Esophagus muscularis mucosa (tissue), 4 donors: ENCODE data around the gene COX6A2. TPM values are rescaled to one million over a fixed set of nuclear protein-coding genes. Genes with fewer than 3 reads are reported as not detected.

Experiments
- DNase-seq: peaks from one replicate; pipeline ENCODE4 v3.0.0-alpha.2; 2017; ENCODE audit errors: extremely low spot score
- H3K27ac ChIP-seq, 4 donors: fragments of 200-600 bp; sonication (generic); replicated peaks in 1 of 4; 1 replicate in 3 of 4; 2 replicates in 1 of 4; pipeline ENCODE4 v1.5.1; 2016 to 2019; ENCODE audit warnings: mild to moderate bottlenecking in 1 of 4
- H3K27me3 ChIP-seq, 4 donors: fragments of 200-600 bp; sonication (generic); one replicate each; pipeline versions ENCODE4 v1.5.1 to v1.6.0; 2016 to 2019
- H3K36me3 ChIP-seq, 4 donors: fragments of 200-600 bp; sonication (generic); one replicate each; pipeline ENCODE4 v1.5.1; 2016 to 2019
- H3K4me1 ChIP-seq, 4 donors: fragments of 200-600 bp; sonication (generic); one replicate each; pipeline ENCODE4 v1.5.1; 2016 to 2019
- H3K4me3 ChIP-seq, 4 donors: fragments of 200-600 bp; sonication (generic); 1 replicate in 2 of 4; 2 replicates in 2 of 4; pipeline ENCODE4 v1.5.1; 2016 to 2019; ENCODE audit warnings: mild to moderate bottlenecking in 4 of 4, moderate library complexity in 1 of 4
- H3K9me3 ChIP-seq, 4 donors: fragments of 200-600 bp; sonication (generic); 1 replicate in 3 of 4; 2 replicates in 1 of 4; pipeline ENCODE4 v1.5.1; 2016 to 2019
- EP300 ChIP-seq: sonication (generic); formaldehyde crosslinking; IDR thresholded peaks from one replicate; pipeline ENCODE4 v1.6.1; 2017; ENCODE audit warnings: antibody characterized with exemption
- POLR2A ChIP-seq: fragments of 450-650 bp; IDR thresholded peaks from one replicate; pipeline ENCODE4 v1.6.1; 2017; ENCODE audit warnings: antibody characterized with exemption, moderate library complexity, mild to moderate bottlenecking, low read depth
- POLR2AphosphoS5 ChIP-seq, 2 donors: sonication (generic); formaldehyde crosslinking; IDR thresholded peaks; one replicate each; pipeline ENCODE4 v1.6.1; 2017; ENCODE audit warnings: antibody characterized with exemption in 2 of 2
- WGBS: methylation state at CpG from one replicate; pipeline ENCODE4 v1.1.5; 2018; 5-methylcytosine and 5-hydroxymethylcytosine counted together
- intact Hi-C: fragments of 100-400 bp; cut with DNase I; formaldehyde crosslinking; loops from one replicate; pipeline ENCODE4 v1.15.1; 2023
- total RNA-seq, 4 donors: library from RNA; depleted of rRNA; stranded (reverse); fragments of >200 nt; gene quantifications; one replicate each; pipeline versions ENCODE4 v1.1.0 to v1.2.1, GENCODE V29; 2016
- TF ChIP-seq, protein P1 (sequence below), 3 experiments: fragments of 200-600 bp in 2 of 3; fragments of 450-650 bp in 1 of 3; sonication (generic) in 2 of 3; IDR thresholded peaks; one replicate each; pipeline ENCODE4 v1.5.1; 2017 to 2019; ENCODE audit warnings: antibody characterized with exemption in 3 of 3, mild to moderate bottlenecking in 2 of 3, moderate library complexity in 1 of 3

Gene COX6A2
- total RNA-seq, 4 donors from 2014 or later: 1.3 TPM; not detected in 3

DNA sequence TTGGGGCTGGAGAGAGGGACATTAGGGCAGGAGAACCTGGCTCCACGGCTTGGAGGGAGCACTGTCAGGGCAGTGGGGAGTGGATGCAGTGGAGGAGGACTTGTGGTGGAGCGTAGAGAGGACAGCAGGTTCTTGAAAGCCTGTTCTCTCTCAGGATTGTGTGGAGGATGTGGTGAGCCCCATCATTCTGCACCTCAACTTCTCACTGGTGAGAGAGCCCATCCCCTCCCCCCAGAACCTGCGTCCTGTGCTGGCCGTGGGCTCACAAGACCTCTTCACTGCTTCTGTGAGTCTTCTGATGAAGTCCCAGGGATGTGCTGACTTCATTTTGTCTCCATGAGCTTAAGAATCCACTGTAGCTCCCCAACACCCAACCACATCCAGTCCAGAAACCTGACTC lies 13.5 kb downstream of the COX6A2 start:
- Histone ChIP-seq H3K36me3 (no peaks in the 10 kb centered on the region), H3K27ac (no peak overlapping the region), H3K9me3 (peaks cover 0 to 6% (median 0%) of the 10 kb centered on the region in 4 donors), H3K4me1 (no peaks in the 10 kb centered on the region), H3K27me3 (peaks cover 0 to 35% (median 0%) of the 10 kb centered on the region in 4 donors), H3K4me3 (no peak overlapping the region)
- TF ChIP-seq POLR2A (no peak), POLR2AphosphoS5 (IDR thresholded peaks at IDR 0.05) (no peak), EP300 (no peak)
- no peak for DNase-seq
- intact Hi-C loops: no loop called here
- 72% methylated on average over 4 of the region's 4 CpGs for WGBS

DNA sequence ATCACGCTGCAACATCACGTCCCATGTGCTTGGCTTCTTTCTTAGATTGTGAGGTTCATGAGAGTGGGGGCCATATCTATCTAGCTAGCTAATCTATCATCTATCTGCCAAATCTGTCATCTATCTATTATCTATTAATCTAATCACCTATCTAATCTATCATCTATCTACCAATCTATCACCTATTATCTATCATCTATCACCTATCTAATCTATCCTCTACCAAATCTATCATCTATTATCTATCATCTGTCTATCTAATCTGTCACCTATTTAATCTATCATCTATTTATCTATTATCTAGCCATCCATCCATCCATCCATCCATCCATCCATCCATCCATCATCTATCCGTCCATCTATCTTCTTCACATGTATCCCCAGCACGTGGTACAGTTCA lies 14.2 kb downstream of the COX6A2 start:
- no peak for TF ChIP-seq POLR2AphosphoS5 (IDR thresholded peaks at IDR 0.05)
- TF ChIP-seq EP300: no peak
- TF ChIP-seq, protein P1, sequence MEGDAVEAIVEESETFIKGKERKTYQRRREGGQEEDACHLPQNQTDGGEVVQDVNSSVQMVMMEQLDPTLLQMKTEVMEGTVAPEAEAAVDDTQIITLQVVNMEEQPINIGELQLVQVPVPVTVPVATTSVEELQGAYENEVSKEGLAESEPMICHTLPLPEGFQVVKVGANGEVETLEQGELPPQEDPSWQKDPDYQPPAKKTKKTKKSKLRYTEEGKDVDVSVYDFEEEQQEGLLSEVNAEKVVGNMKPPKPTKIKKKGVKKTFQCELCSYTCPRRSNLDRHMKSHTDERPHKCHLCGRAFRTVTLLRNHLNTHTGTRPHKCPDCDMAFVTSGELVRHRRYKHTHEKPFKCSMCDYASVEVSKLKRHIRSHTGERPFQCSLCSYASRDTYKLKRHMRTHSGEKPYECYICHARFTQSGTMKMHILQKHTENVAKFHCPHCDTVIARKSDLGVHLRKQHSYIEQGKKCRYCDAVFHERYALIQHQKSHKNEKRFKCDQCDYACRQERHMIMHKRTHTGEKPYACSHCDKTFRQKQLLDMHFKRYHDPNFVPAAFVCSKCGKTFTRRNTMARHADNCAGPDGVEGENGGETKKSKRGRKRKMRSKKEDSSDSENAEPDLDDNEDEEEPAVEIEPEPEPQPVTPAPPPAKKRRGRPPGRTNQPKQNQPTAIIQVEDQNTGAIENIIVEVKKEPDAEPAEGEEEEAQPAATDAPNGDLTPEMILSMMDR (IDR thresholded peaks at IDR 0.05): no peak
- Histone ChIP-seq H3K27me3 (peaks cover 0 to 35% (median 0%) of the 10 kb centered on the region in 4 donors), H3K27ac (no peak overlapping the region), H3K4me1 (no peaks in the 10 kb centered on the region), H3K36me3 (no peaks in the 10 kb centered on the region), H3K4me3 (no peak overlapping the region), H3K9me3 (peaks cover 0 to 6% (median 0%) of the 10 kb centered on the region in 4 donors)
- DNase-seq: no peak
- WGBS: 92% methylated on average over 4 of the region's 4 CpGs
- intact Hi-C loops: no loop called here

DNA sequence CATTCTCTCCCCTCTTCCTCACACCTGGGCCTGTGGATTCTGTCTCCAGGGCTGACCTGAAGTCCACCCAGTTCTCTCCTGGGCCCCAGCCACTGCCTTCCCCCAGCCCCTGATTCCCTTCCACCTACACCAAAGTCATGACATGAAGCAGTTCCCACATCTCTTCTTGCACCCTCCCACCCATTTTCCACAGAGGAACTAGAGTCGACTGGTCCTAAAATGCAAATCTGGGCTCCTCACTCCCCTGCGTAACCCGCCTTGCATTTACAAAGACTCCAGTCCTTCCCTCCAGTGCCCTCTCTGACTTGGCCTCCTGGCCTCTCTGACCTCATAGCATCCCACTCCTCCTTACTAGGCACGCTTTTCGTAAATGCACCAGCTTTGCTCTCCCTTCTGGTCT lies 14.8 kb downstream of the COX6A2 start:
- Histone ChIP-seq H3K4me3 (no peak overlapping the region), H3K27me3 (peaks cover 0 to 36% (median 0%) of the 10 kb centered on the region in 4 donors), H3K4me1 (no peaks in the 10 kb centered on the region), H3K36me3 (no peaks in the 10 kb centered on the region), H3K27ac (no peak overlapping the region), H3K9me3 (peaks cover 0 to 6% (median 0%) of the 10 kb centered on the region in 4 donors)
- intact Hi-C loops: no loop called here
- TF ChIP-seq POLR2AphosphoS5 (IDR thresholded peaks at IDR 0.05): no peak
- TF ChIP-seq, protein P1 (IDR thresholded peaks at IDR 0.05): no peak
- TF ChIP-seq EP300: no peak
- TF ChIP-seq POLR2A: no peak
- 92% methylated on average over 5 of the region's 5 CpGs for WGBS
- no peak for DNase-seq

DNA sequence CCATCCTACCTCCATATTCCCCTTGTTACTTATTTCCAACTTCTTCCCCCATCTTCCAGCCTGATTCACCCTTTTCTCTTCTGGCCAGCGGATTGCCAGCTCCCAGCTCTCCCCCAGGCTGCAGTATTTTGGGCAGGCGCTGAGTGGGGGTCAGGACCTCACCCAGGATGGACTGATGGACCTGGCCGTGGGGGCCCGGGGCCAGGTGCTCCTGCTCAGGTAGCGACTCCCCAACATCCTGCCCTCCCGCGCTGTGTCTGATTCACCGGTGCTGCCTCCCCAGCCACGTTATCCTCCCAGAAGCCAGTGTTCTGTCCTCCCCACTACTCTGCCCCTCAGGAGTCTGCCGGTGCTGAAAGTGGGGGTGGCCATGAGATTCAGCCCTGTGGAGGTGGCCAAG lies 15.4 kb downstream of the COX6A2 start:
- 92% methylated on average over 9 of the region's 10 CpGs for WGBS
- no peaks in the 10 kb centered on the region for H3K4me1 ChIP-seq
- H3K4me3 ChIP-seq: no peak overlapping the region
- DNase-seq: no peak
- TF ChIP-seq EP300 (no peak), POLR2A (no peak), POLR2AphosphoS5 (IDR thresholded peaks at IDR 0.05) (no peak)
- TF ChIP-seq, protein P1 (IDR thresholded peaks at IDR 0.05): no peak
- intact Hi-C loops: no loop called here
- no peaks in the 10 kb centered on the region for H3K36me3 ChIP-seq
- no peak overlapping the region for H3K27ac ChIP-seq
- H3K9me3 ChIP-seq: peaks cover 0 to 3% (median 0%) of the 10 kb centered on the region in 4 donors
- H3K27me3 ChIP-seq: peaks cover 0 to 33% (median 0%) of the 10 kb centered on the region in 4 donors

DNA sequence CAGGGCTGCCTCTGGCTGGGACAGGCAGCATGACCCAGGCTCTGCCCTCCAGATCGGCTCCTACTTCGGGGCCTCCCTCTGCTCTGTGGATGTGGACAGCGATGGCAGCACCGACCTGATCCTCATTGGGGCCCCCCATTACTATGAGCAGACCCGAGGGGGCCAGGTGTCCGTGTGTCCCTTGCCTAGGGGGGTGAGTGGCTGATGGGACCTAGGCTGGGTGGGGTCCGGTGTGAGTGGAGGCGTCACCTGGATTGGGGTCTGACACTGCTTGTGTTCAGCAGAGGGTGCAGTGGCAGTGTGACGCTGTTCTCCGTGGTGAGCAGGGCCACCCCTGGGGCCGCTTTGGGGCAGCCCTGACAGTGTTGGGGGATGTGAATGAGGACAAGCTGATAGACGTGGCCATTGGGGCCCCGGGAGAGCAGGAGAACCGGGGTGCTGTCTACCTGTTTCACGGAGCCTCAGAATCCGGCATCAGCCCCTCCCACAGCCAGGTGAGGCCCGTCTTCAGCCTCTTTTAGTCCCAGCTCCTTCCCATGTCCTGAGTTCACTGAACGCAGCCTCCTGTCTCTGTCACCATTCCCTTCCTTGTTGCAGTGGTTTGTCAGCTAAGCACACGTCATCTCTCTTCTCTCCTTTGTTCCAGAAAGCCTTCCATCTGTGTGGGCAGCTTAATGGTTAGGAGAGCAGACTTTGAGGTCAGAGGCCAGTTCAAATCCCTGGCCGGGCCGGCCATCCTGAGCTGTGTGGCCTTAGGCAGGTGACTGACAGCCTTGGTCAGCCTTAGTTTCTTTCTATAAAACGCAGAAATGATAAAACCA lies 16.9 kb downstream of the COX6A2 start:
- DNase-seq: no peak
- H3K27ac ChIP-seq: no peak overlapping the region
- H3K27me3 ChIP-seq: peaks cover 0 to 29% (median 0%) of the 10 kb centered on the region in 4 donors
- 74% methylated on average over 20 of the region's 22 CpGs for WGBS
- no peak overlapping the region for H3K4me3 ChIP-seq
- intact Hi-C loops: no loop called here
- H3K4me1 ChIP-seq: no peaks in the 10 kb centered on the region
- no peaks in the 10 kb centered on the region for H3K9me3 ChIP-seq
- H3K36me3 ChIP-seq: no peaks in the 10 kb centered on the region
- TF ChIP-seq, protein P1 (IDR thresholded peaks at IDR 0.05): no peak
- no peak for TF ChIP-seq POLR2AphosphoS5 (IDR thresholded peaks at IDR 0.05)
- TF ChIP-seq POLR2A: no peak
- TF ChIP-seq EP300: no peak
